Adrenal gland (tissue), 12 donors: Measurements from ENCODE around the gene RBPMS2. TPM values are rescaled to one million over a fixed set of nuclear protein-coding genes. Genes with fewer than 3 reads are reported as not detected.
A peak's percentile ranks its signal among the peaks of the same experiment; 100 is the strongest.

ENCODE experiments used
- DNase-seq, 7 donors: peaks; one replicate each; pipeline ENCODE4 v3.0.0-alpha.2; 2019 to 2020
- H3K27ac ChIP-seq, 5 donors: fragments of 200-600 bp; sonication (generic) in 4 of 5; 1 replicate in 3 of 5; 2 replicates in 2 of 5; pipeline versions ENCODE4 v1.5.1 to v1.8.0; 2016 to 2020; ENCODE audit warnings: mild to moderate bottlenecking in 1 of 5
- H3K27me3 ChIP-seq: fragments of 200-600 bp; 2 replicates; pipeline ENCODE4 v1.8.0; 2021
- H3K36me3 ChIP-seq, 2 donors: fragments of 200-600 bp; replicated peaks in 1 of 2; 1 replicate in 1 of 2; 2 replicates in 1 of 2; pipeline versions ENCODE4 v1.5.1 to v1.8.0; 2018 to 2022
- H3K4me1 ChIP-seq, 2 donors: fragments of 200-600 bp; replicated peaks in 1 of 2; 1 replicate in 1 of 2; 2 replicates in 1 of 2; pipeline versions ENCODE4 v1.5.1 to v1.8.0; 2018 to 2021
- H3K4me3 ChIP-seq, 4 donors: fragments of 200-600 bp; sonication (generic) in 3 of 4; one replicate each; pipeline ENCODE4 v1.5.1; 2016 to 2018
- H3K9me3 ChIP-seq, 3 donors: fragments of 200-600 bp; sonication (generic) in 1 of 3; replicated peaks in 1 of 3; 1 replicate in 2 of 3; 2 replicates in 1 of 3; pipeline versions ENCODE4 v1.5.1 to v1.8.0; 2016 to 2021
- POLR2A ChIP-seq, 2 donors: fragments of 450-650 bp; IDR thresholded peaks; one replicate each; pipeline ENCODE4 v1.6.1; 2017; ENCODE audit warnings: antibody characterized with exemption in 2 of 2, mild to moderate bottlenecking in 2 of 2, moderate library complexity in 1 of 2
- WGBS, 4 donors: extraction: QIAGEN DNeasy Blood & Tissue Kit in 2 of 4; methylation state at CpG; one replicate each; pipeline versions ENCODE4 v1.1.5 to v1.1.7; 2013 to 2017; 5-methylcytosine and 5-hydroxymethylcytosine counted together
- intact Hi-C, 2 donors: fragments of 100-400 bp; cut with DNase I; formaldehyde crosslinking; loops; one replicate each; pipeline versions ENCODE4 v1.14.1 to v1.15.0; 2022 to 2023
- polyA plus RNA-seq, 3 donors: library from polyadenylated mRNA; stranded (reverse); fragments of 200-250 nt in 2 of 3; fragments of 350-450 nt in 1 of 3; fragmentation: Illumina TruSeq in 1 of 3; extraction: RNeasy Lipid Tissue Mini Kit (QIAGEN cat#74804) in 1 of 3; gene quantifications; one replicate each; pipeline ENCODE4 v1.2.3, GENCODE V29; 2013 to 2014
- total RNA-seq, 9 donors: library from RNA; depleted of rRNA in 4 of 9; stranded (reverse); fragments of >200 nt in 4 of 9; fragments of 120-200 nt in 1 of 9; fragmentation: NEBNext Ultra II Directional in 1 of 9; extraction: Animal tissue kit (Norgen Biotek cat#: 25700) in 1 of 9; gene quantifications; one replicate each; pipeline versions ENCODE4 v1.1.0 to v1.2.4, GENCODE V29; 2013 to 2023
- TF ChIP-seq, protein P1 (sequence below), 6 experiments: fragments of 450-650 bp in 4 of 6; fragments of 200-600 bp in 2 of 6; sonication (generic) in 1 of 6; IDR thresholded peaks; 1 replicate in 5 of 6; 2 replicates in 1 of 6; pipeline versions ENCODE4 v1.5.1 to v1.8.0; 2016 to 2021; ENCODE audit warnings: antibody characterized with exemption in 6 of 6, mild to moderate bottlenecking in 2 of 6, moderate library complexity in 1 of 6
- donor health status: healthy with polysubstance abuse.
- donor health status: Bipolar disorder and iron deficiency.
- donor health status: DM: yes; HTN: yes; CAD: no.
- donor health status: DM: no; HTN: no; CAD: no.
- donor health status: DM: no; HTN: no; CAD: no.
- donor health status: DM: yes; HTN: yes; CAD: no.

Gene RBPMS2
- total and polyA plus RNA-seq, 12 donors: 0.39 to 6.3 (median 4.0) TPM; not detected in 1

DNA sequence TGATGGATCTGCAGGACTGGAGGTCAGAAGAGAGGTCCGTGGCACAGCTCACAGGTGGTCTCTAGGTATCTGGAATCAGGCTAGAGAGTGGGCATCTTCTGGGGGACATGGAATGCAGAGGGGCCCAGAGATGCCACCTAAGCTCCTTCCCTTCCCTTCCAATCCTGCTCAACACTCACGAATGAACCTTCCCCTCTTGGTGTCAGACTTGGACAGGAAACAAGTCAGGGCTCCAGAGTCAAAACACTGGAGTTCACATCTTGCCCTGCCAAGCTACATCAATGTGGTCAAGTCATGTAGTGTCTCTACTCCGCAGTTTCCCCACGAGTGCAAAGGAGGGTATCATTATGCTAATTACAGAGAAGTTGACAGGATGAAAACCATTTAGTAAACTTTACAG lies 16.0 kb upstream of the RBPMS2 start:
- TF ChIP-seq POLR2A (IDR thresholded peaks at IDR 0.05): no peak
- TF ChIP-seq, protein P1, sequence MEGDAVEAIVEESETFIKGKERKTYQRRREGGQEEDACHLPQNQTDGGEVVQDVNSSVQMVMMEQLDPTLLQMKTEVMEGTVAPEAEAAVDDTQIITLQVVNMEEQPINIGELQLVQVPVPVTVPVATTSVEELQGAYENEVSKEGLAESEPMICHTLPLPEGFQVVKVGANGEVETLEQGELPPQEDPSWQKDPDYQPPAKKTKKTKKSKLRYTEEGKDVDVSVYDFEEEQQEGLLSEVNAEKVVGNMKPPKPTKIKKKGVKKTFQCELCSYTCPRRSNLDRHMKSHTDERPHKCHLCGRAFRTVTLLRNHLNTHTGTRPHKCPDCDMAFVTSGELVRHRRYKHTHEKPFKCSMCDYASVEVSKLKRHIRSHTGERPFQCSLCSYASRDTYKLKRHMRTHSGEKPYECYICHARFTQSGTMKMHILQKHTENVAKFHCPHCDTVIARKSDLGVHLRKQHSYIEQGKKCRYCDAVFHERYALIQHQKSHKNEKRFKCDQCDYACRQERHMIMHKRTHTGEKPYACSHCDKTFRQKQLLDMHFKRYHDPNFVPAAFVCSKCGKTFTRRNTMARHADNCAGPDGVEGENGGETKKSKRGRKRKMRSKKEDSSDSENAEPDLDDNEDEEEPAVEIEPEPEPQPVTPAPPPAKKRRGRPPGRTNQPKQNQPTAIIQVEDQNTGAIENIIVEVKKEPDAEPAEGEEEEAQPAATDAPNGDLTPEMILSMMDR (IDR thresholded peaks at IDR 0.05): no peak
- intact Hi-C loops: no loop called here
- DNase-seq: no peak
- no peaks in the 10 kb centered on the region for H3K9me3 ChIP-seq
- H3K36me3 ChIP-seq: no peaks in the 10 kb centered on the region
- no peaks in the 10 kb centered on the region for H3K4me1 ChIP-seq
- WGBS, 4 donors: 20 to 73% (median 51%) methylated on average over 3 to 4 of the region's 4 CpGs
- no peak overlapping the region for H3K27ac ChIP-seq
- H3K4me3 ChIP-seq: no peak overlapping the region
- no peaks in the 10 kb centered on the region for H3K27me3 ChIP-seq

DNA sequence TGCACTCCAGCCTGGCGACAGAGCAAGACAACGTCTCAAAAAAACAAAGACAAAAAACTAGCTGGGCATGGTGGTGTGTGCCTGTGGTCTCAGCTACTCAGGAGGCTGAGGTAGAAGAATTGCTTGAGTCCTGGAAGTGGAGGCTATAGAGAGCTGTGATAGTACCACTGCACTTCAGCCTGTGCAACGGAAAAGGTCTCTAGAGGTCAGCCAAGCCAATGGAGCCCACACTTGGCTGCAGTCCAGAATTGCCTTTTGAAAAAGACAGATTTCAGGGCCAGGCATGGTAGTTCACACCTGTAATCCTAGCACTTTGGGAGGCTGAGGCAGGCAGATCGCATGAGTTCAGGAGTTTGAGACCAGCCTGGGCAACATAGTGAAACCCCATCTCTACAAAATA lies 8.4 kb upstream of the RBPMS2 start:
- Histone ChIP-seq H3K9me3 (no peaks in the 10 kb centered on the region), H3K36me3 (no peaks in the 10 kb centered on the region), H3K27me3 (no peaks in the 10 kb centered on the region), H3K27ac (no peak overlapping the region), H3K4me1 (no peaks in the 10 kb centered on the region), H3K4me3 (no peak overlapping the region)
- intact Hi-C loops: no loop called here
- TF ChIP-seq POLR2A (IDR thresholded peaks at IDR 0.05): no peak
- TF ChIP-seq, protein P1 (IDR thresholded peaks at IDR 0.05): no peak
- DNase-seq: no peak
- 83 to 98% (median 92%) methylated on average over 4 of the region's 4 CpGs for WGBS, 4 donors

DNA sequence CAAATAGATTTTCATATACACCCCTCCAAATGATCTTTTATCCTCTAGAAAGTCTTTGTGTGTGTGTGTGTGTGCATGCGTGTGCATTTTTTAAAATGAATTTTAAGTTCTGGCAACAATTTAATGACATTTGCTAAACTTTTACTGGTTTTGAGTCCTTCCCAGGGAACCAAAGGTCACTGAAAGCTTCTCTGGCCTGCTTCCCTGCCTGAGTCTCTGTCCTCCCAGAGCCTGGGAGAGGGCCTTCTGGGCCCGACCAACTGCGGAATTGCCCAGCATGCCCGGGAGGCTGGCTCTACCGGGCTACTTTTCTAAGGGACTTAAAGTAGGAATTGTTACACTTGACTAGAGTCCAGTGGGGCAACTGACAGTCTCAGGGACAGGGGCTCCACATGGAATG lies 7.4 kb upstream of the RBPMS2 start:
- 67 to 85% (median 78%) methylated on average over 1 to 5 of the region's 5 CpGs for WGBS, 4 donors
- Histone ChIP-seq H3K36me3 (no peaks in the 10 kb centered on the region), H3K27me3 (no peaks in the 10 kb centered on the region), H3K4me1 (no peaks in the 10 kb centered on the region), H3K4me3 (no peak overlapping the region), H3K27ac (peak overlapping the region in 1 of 5 donors; percentile 3), H3K9me3 (no peaks in the 10 kb centered on the region)
- no peak for DNase-seq
- no peak for TF ChIP-seq POLR2A (IDR thresholded peaks at IDR 0.05)
- TF ChIP-seq, protein P1 (IDR thresholded peaks at IDR 0.05): no peak
- intact Hi-C loops: no loop called here

DNA sequence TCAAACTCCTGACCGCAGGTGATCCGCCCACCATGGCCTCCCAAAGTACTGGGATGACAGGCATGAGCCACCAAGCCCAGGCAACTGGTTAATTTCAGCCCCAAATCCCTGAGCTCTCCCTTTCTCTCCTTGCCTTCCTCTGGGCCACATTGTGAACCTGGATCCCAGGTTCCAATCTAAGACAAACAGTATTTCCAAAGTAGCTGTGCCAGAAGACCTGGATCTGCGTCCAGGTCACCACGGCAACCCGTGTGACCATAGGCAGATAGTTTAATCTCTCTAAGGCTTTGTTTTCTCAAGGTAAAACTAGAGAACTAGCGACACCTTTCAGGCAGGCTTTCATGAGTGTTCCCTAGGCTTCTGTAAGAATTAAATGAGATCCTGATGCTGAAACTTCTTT lies 5.9 kb upstream of the RBPMS2 start:
- 86 to 91% (median 88%) methylated on average over 4 to 6 of the region's 6 CpGs for WGBS, 4 donors
- no peak for DNase-seq
- intact Hi-C loops: no loop called here

More for the DNA sequence above, 5.9 kb upstream of the RBPMS2 start:
- Histone ChIP-seq H3K4me1 (no peaks in the 10 kb centered on the region), H3K4me3 (no peak overlapping the region), H3K27ac (no peak overlapping the region), H3K9me3 (no peaks in the 10 kb centered on the region), H3K36me3 (no peaks in the 10 kb centered on the region), H3K27me3 (no peaks in the 10 kb centered on the region)
- TF ChIP-seq, protein P1 (IDR thresholded peaks at IDR 0.05): no peak
- TF ChIP-seq POLR2A (IDR thresholded peaks at IDR 0.05): no peak
